GM12878 (cell line): ENCODE data around the gene TBX4. TPM values are rescaled to one million over a fixed set of nuclear protein-coding genes. Genes with fewer than 3 reads are reported as not detected.

Experiments used
- ATAC-seq: fragments of 200-7000 bp; cut with Tn5 transposase; 3 replicates; pipeline ENCODE4 v1.9.1; 2020; ENCODE audit warnings: mild to moderate bottlenecking, moderate library complexity
- BruUV-seq: library from RNA; stranded (reverse); fragments of 400-500 nt; replicated peaks from 2 replicates; lab custom pipeline; 2021; lab: Mats Ljungman, UMichigan
- CTCF ChIA-PET: fragments of 300-600 bp; sonication (Branson Sonifier 250); formaldehyde crosslinking; extraction: SDS; loops from one replicate; lab custom pipeline; 2021; ENCODE audit warnings: inconsistent platforms; lab: Yijun Ruan, JAX
- POLR2A ChIA-PET: fragments of 350-600 bp; formaldehyde crosslinking; extraction: SDS; loops from one replicate; lab custom pipeline; 2021; ENCODE audit warnings: inconsistent platforms; lab: Charles Lee
- RAD21 ChIA-PET: fragments of 300-600 bp; sonication (Branson Sonifier 250); formaldehyde crosslinking; loops from one replicate; lab custom pipeline; 2023; ENCODE audit warnings: antibody characterized with exemption; ENCODE audit not compliant: unreplicated experiment; lab: Charles Lee
- SMC1A ChIA-PET: fragments of 300-600 bp; sonication (Branson Sonifier 250); formaldehyde crosslinking; loops from one replicate; lab custom pipeline; 2023; ENCODE audit not compliant: unreplicated experiment, uncharacterized antibody; lab: Charles Lee
- DNase-seq: peaks from one replicate; pipeline ENCODE4 v3.0.0-alpha.2; 2011; ENCODE audit warnings: low read depth, low spot score
- FAIRE-seq: peaks from 3 replicates; lab custom pipeline; 2011; peaks lifted over from hg19 to GRCh38; lab: Jason Lieb, UNC
- H2AFZ ChIP-seq: 2 replicates; pipeline ENCODE4 v1.6.0; 2011; ENCODE audit warnings: low read depth, low read length, control low read depth; ENCODE audit not compliant: control insufficient read depth
- H3K27ac ChIP-seq: 2 replicates; pipeline ENCODE4 v1.5.1; 2011; ENCODE audit warnings: control low read depth; ENCODE audit not compliant: control insufficient read depth, insufficient read depth
- H3K27me3 ChIP-seq, 2 experiments: replicated peaks in 1 of 2; 2 replicates each; pipeline versions ENCODE4 v1.6.0 to v1.6.1; 2011; ENCODE audit warnings: low read length in 1 of 2; ENCODE audit not compliant: control insufficient read depth in 2 of 2, insufficient read depth in 2 of 2
- H3K36me3 ChIP-seq, 2 experiments: 2 replicates each; pipeline ENCODE4 v1.5.1; 2011; ENCODE audit warnings: low read length in 1 of 2; ENCODE audit not compliant: control insufficient read depth in 2 of 2, insufficient read depth in 2 of 2
- H3K4me1 ChIP-seq: 2 replicates; pipeline ENCODE4 v1.6.1; 2011; ENCODE audit warnings: mild to moderate bottlenecking, low read length, moderate library complexity, mixed read lengths; ENCODE audit not compliant: control insufficient read depth, insufficient read depth
- H3K4me2 ChIP-seq: 2 replicates; pipeline ENCODE4 v1.6.0; 2011; ENCODE audit warnings: control low read depth; ENCODE audit not compliant: control insufficient read depth, insufficient read depth
- H3K4me3 ChIP-seq: fragments of 200-600 bp; sonication (generic); 2 replicates; pipeline ENCODE4 v1.5.1; 2016
- H3K79me2 ChIP-seq: 2 replicates; pipeline ENCODE4 v1.6.0; 2011; ENCODE audit warnings: low read length; ENCODE audit not compliant: control insufficient read depth, insufficient read depth
- H3K9ac ChIP-seq: 2 replicates; pipeline ENCODE4 v1.8.0; 2011; ENCODE audit warnings: low read length, control low read depth, mixed read lengths; ENCODE audit not compliant: control insufficient read depth, insufficient read depth
- H3K9me3 ChIP-seq: replicated peaks from 3 replicates; pipeline ENCODE4 v1.5.1; 2011; ENCODE audit warnings: mild to moderate bottlenecking, low read length; ENCODE audit not compliant: control insufficient read depth, insufficient read depth
- H4K20me1 ChIP-seq: 2 replicates; pipeline ENCODE4 v1.6.0; 2011; ENCODE audit not compliant: control insufficient read depth, insufficient read depth
- CHD1 ChIP-seq: IDR thresholded peaks from 2 replicates; pipeline ENCODE4 v1.6.1; 2012; ENCODE audit warnings: low read depth, low read length, improper control_type of control experiment
- CREB1 ChIP-seq: IDR thresholded peaks from 2 replicates; pipeline ENCODE4 v1.6.1; 2012; ENCODE audit warnings: low read depth, mild to moderate bottlenecking, inconsistent platforms
- ETV6 ChIP-seq, 2 experiments: fragments of 450-650 bp in 1 of 2; IDR thresholded peaks in 1 of 2; conservative IDR thresholded peaks in 1 of 2; 2 replicates each; pipeline ENCODE4 v1.6.1; 2014; ENCODE audit warnings: antibody characterized with exemption in 1 of 2, borderline replicate concordance in 1 of 2, low read depth in 1 of 2, mild to moderate bottlenecking in 1 of 2, moderate library complexity in 1 of 2
- NFXL1 ChIP-seq: fragments of 450-650 bp; IDR thresholded peaks from 2 replicates; pipeline ENCODE4 v1.6.1; 2017; ENCODE audit warnings: antibody characterized with exemption, mild to moderate bottlenecking, borderline replicate concordance
- SP1 ChIP-seq: IDR thresholded peaks from one replicate; pipeline ENCODE4 v1.6.1; 2011; ENCODE audit warnings: low read depth, low read length
- SREBF1 ChIP-seq: IDR thresholded peaks from 2 replicates; pipeline ENCODE4 v1.6.1; 2012; ENCODE audit warnings: mild to moderate bottlenecking, low read length
- YBX1 ChIP-seq: fragments of 450-650 bp; IDR thresholded peaks from 2 replicates; pipeline ENCODE4 v1.6.1; 2016; ENCODE audit warnings: antibody characterized with exemption
- ZNF384 ChIP-seq: IDR thresholded peaks from 2 replicates; pipeline ENCODE4 v1.6.1; 2012; ENCODE audit warnings: low read depth, mild to moderate bottlenecking, low read length, improper control_type of control experiment, borderline replicate concordance
- WGBS: methylation state at CpG from one replicate; pipeline ENCODE4 v1.1.6; 2016; ENCODE audit warnings: low lambda C conversion rate; ENCODE audit not compliant: insufficient replicate concordance, insufficient coverage; ENCODE audit errors: missing lambda C conversion rate; 5-methylcytosine and 5-hydroxymethylcytosine counted together
- in situ Hi-C: fragments of 300-500 bp; cut with MboI; formaldehyde crosslinking; loops from 9 replicates; pipeline ENCODE4 v1.14.3; 2018; ENCODE audit warnings: mixed read lengths
- intact Hi-C: fragments of 100-400 bp; cut with micrococcal nuclease; formaldehyde crosslinking; loops from one replicate; pipeline ENCODE4 v1.14.2; 2022; ENCODE audit not compliant: unreplicated experiment
- polyA plus RNA-seq, 11 experiments: library from polyadenylated mRNA; depleted of rRNA in 4 of 11; unstranded in 6 of 11; stranded (reverse) in 5 of 11; fragments of >200 nt; fragmentation: Nextera tagmentation in 4 of 11; fragmentation: Illumina TruSeq in 1 of 11; extraction: Ambion mirVana in 4 of 11; extraction: Trizol in 1 of 11; gene quantifications; 1 replicate in 1 of 11; 2 replicates in 10 of 11; pipeline versions ENCODE4 v1.2.1 to v1.2.3, GENCODE V29; 2011 to 2016; ENCODE audit warnings: inconsistent platforms in 2 of 11, missing spikeins in 2 of 11, low read depth in 1 of 11
- total RNA-seq, 4 experiments: library from RNA; depleted of rRNA in 3 of 4; stranded (reverse); fragments of >200 nt in 3 of 4; fragmentation: Illumina TruSeq in 1 of 4; extraction: Trizol in 1 of 4; gene quantifications; 2 replicates each; pipeline versions ENCODE4 v1.2.1 to v1.2.3, GENCODE V29; 2013 to 2021
- TF ChIP-seq, protein P1 (sequence below), 3 experiments: IDR thresholded peaks in 2 of 3; conservative IDR thresholded peaks in 1 of 3; 2 replicates each; pipeline ENCODE4 v1.5.1; 2011; ENCODE audit warnings: low read depth in 3 of 3, low read length in 3 of 3, mild to moderate bottlenecking in 3 of 3, control low read depth in 2 of 3, moderate library complexity in 2 of 3, inconsistent platforms in 1 of 3, mixed read lengths in 1 of 3; ENCODE audit not compliant: control insufficient read depth in 2 of 3, insufficient read depth in 1 of 3; ENCODE audit errors: extremely low read depth in 1 of 3
- TF ChIP-seq, protein P2 (sequence below): IDR thresholded peaks from 2 replicates; pipeline ENCODE4 v1.6.1; 2012; ENCODE audit warnings: low read length, inconsistent platforms
- TF ChIP-seq, protein P3 (sequence below): fragments of 450-650 bp; IDR thresholded peaks from 2 replicates; pipeline ENCODE4 v1.6.1; 2016; ENCODE audit warnings: mild to moderate bottlenecking
- TF ChIP-seq, protein P4 (sequence below): IDR thresholded peaks from 2 replicates; pipeline ENCODE4 v1.6.1; 2012; ENCODE audit warnings: low read depth, low read length, improper control_type of control experiment

Gene TBX4
- total and polyA plus RNA-seq, 10 of the 15 experiments (the other 5 are each of a cell fraction or from before 2014, with no cell fraction given), result 0.01 TPM; not detected in 9

DNA sequence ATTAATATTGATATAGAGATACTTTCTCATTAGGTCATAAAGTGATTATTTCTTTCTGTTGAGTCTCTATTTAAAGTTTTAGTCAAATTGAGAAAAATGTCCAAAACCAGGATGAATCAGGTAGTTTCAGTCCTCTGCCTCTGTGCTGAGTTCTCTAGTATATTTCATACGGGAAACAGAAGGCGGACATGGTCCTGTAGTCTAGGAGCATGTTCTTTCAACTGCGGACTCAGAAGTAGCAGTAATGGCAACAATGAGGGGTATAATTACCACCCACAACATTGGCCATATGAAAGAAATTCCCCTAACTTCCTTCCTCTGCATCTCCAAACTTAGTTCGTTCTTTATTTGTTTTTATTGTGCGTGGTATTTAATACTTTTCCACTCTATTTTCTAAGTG lies 50.1 kb downstream of the TBX4 start:
- FAIRE-seq (no peak), DNase-seq (no peak), ATAC-seq (no peak)
- no peaks in the 10 kb centered on the region for H4K20me1 ChIP-seq
- intact Hi-C loops, result no loop called here
- no peak overlapping the region for H3K27ac ChIP-seq
- H3K4me2 ChIP-seq, result no peak overlapping the region
- in situ Hi-C loops, result no loop called here
- H3K4me1 ChIP-seq, result no peaks in the 10 kb centered on the region
- H3K36me3 ChIP-seq, result no peaks in the 10 kb centered on the region
- ChIA-PET CTCF (no interaction called here), POLR2A (no interaction called here), RAD21 (no interaction called here), SMC1A (no interaction called here)
- H3K9ac ChIP-seq, result no peak overlapping the region
- H3K4me3 ChIP-seq, result no peak overlapping the region
- TF ChIP-seq, protein P1, sequence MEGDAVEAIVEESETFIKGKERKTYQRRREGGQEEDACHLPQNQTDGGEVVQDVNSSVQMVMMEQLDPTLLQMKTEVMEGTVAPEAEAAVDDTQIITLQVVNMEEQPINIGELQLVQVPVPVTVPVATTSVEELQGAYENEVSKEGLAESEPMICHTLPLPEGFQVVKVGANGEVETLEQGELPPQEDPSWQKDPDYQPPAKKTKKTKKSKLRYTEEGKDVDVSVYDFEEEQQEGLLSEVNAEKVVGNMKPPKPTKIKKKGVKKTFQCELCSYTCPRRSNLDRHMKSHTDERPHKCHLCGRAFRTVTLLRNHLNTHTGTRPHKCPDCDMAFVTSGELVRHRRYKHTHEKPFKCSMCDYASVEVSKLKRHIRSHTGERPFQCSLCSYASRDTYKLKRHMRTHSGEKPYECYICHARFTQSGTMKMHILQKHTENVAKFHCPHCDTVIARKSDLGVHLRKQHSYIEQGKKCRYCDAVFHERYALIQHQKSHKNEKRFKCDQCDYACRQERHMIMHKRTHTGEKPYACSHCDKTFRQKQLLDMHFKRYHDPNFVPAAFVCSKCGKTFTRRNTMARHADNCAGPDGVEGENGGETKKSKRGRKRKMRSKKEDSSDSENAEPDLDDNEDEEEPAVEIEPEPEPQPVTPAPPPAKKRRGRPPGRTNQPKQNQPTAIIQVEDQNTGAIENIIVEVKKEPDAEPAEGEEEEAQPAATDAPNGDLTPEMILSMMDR (IDR thresholded peaks at IDR 0.05 in 2 of 3, conservative IDR thresholded peaks at IDR 0.05 in 1 of 3; ENCODE audit: control insufficient read depth in 2 of 3, extremely low read depth in 1 of 3, insufficient read depth in 1 of 3, low read depth in 3 of 3, low read length in 3 of 3), result no peak
- TF ChIP-seq ETV6 (conservative IDR thresholded peaks at IDR 0.05 in 1 of 2, IDR thresholded peaks at IDR 0.05 in 1 of 2; ENCODE audit: borderline replicate concordance in 1 of 2, low read depth in 1 of 2), result 0 out of 4 replicates have a peak, but pooled peaks of 1 of the 2 experiments have one; percentile 66
- peak; percentile 44; the same call in 1 of the 2 replicates for TF ChIP-seq NFXL1
- H3K27me3 ChIP-seq, result no peaks in the 10 kb centered on the region; a peak in 2 of 4 replicates
- no TSS peak for BruUV-seq
- H3K9me3 ChIP-seq, result no peaks in the 10 kb centered on the region
- no peak overlapping the region for H2AFZ ChIP-seq
- 37% methylated on average over 5 of the region's 5 CpGs for WGBS
- no peaks in the 10 kb centered on the region for H3K79me2 ChIP-seq

DNA sequence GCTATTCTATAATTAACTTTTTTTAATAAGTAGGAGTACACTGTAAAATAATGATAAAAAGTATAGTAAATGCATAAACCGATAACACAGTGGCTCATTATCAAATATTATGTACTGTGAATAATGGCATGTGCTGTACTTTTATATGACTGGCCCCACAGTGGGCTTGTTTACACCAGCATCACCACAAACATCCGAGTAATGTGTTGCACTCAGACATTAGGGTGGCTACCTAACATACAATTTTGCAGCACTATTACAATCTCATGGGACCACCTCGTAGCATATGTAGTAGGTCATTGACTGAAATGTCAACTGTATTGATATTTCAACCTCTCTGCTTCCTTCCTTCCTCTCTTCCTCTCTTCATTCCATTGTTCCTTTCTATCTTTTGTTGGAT lies 51.7 kb downstream of the TBX4 start:
- intact Hi-C loops, result no loop called here
- no peaks in the 10 kb centered on the region for H3K4me1 ChIP-seq
- no peak overlapping the region for H3K27ac ChIP-seq
- H3K79me2 ChIP-seq, result no peaks in the 10 kb centered on the region
- WGBS, result 10% methylated on average over 3 of the region's 3 CpGs
- no peak overlapping the region for H3K9ac ChIP-seq
- H2AFZ ChIP-seq, result no peak overlapping the region
- ChIA-PET RAD21 (no interaction called here), POLR2A (no interaction called here), CTCF (no interaction called here), SMC1A (no interaction called here)
- FAIRE-seq (no peak), ATAC-seq (no peak), DNase-seq (no peak)
- no peaks in the 10 kb centered on the region for H3K9me3 ChIP-seq
- H4K20me1 ChIP-seq, result no peaks in the 10 kb centered on the region
- BruUV-seq, result no TSS peak
- H3K27me3 ChIP-seq, result no peaks in the 10 kb centered on the region; a peak in 2 of 4 replicates
- H3K36me3 ChIP-seq, result no peaks in the 10 kb centered on the region
- in situ Hi-C loops, result no loop called here
- H3K4me3 ChIP-seq, result no peak overlapping the region
- H3K4me2 ChIP-seq, result no peak overlapping the region
- no peak for TF ChIP-seq YBX1
- TF ChIP-seq SREBF1, result no peak
- TF ChIP-seq ZNF384, result no peak
- TF ChIP-seq, protein P2, sequence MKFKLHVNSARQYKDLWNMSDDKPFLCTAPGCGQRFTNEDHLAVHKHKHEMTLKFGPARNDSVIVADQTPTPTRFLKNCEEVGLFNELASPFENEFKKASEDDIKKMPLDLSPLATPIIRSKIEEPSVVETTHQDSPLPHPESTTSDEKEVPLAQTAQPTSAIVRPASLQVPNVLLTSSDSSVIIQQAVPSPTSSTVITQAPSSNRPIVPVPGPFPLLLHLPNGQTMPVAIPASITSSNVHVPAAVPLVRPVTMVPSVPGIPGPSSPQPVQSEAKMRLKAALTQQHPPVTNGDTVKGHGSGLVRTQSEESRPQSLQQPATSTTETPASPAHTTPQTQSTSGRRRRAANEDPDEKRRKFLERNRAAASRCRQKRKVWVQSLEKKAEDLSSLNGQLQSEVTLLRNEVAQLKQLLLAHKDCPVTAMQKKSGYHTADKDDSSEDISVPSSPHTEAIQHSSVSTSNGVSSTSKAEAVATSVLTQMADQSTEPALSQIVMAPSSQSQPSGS, result no peak
- TF ChIP-seq CHD1, result no peak
- TF ChIP-seq CREB1, result no peak
- no peak for TF ChIP-seq SP1
- TF ChIP-seq, protein P3, sequence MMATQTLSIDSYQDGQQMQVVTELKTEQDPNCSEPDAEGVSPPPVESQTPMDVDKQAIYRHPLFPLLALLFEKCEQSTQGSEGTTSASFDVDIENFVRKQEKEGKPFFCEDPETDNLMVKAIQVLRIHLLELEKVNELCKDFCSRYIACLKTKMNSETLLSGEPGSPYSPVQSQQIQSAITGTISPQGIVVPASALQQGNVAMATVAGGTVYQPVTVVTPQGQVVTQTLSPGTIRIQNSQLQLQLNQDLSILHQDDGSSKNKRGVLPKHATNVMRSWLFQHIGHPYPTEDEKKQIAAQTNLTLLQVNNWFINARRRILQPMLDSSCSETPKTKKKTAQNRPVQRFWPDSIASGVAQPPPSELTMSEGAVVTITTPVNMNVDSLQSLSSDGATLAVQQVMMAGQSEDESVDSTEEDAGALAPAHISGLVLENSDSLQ, result no peak
- TF ChIP-seq, protein P4, sequence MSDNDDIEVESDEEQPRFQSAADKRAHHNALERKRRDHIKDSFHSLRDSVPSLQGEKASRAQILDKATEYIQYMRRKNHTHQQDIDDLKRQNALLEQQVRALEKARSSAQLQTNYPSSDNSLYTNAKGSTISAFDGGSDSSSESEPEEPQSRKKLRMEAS, result no peak
